ENCODE results near the gene AQP5.
A peak's percentile ranks its signal among the peaks of the same experiment; 100 is the strongest.

Gene AQP5

DNA sequence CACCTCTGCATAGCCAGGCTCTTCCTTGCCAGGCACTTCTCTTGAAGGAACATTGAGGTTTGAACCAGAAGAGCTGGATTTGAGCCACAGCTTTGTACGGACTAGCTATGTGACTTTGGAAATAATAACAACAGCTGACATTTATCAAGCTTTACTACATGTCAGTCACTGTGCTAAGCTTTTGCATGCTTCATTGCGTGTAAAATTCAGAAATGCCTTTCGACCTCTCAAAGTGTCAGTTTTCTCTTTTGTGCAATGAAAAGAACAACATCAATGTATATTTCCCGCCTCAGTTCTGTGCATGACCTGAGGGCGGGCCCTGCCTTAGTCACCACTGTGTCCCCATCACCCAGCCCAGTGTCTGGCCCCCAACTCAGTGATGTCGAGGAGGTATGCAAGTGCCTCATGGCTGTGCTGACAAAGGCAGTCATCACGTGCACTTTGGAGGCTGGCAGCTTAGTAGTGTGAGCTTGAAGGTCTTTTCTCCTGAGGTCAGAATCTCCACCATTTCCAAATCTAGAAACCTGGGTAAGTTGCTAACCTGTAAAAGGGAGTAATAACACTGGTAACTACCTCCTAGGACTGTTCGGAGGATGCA is 29.0 kb upstream of the AQP5 start:
- DNase-seq (ENCODE audit: low read depth) = no peak

DNA sequence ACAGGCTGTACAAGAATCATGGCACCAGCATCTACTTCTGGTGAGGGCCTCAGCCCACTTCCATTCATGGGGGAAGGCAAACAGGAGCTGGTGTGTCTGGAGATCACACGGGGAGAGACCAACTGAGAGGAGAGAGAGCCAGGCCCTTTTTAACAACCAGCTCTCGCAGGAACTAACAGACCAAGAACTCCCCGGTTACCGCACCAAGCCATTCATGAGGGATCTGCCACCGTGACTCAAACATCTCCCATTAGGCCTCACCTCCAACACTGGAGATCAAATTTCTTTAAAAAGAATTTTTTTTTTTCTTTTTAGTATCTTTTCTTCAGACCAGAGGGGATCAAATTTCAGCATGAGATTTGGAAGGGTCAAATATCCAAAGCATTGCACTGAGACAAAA is 27.9 kb upstream of the AQP5 start:
- no peak for DNase-seq (ENCODE audit: low read depth)

DNA sequence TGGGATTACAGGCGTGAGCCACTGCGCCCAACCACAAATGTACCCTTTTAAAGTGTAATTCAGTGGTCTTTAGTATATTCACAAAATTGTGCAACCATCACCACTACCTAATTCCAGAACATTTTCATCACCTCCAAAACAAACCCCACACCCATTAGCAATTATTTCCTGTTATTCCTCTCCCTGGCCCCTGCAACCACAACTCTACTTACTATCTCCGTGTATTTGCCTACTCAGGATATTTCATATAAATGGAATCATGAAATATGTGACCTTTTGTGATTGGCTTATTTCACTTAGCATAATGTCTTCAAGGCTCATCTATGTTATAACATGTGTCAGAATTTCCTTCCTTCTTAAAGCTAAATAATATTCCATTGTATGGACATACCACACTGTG is 27.2 kb upstream of the AQP5 start:
- DNase-seq (ENCODE audit: low read depth) = no peak

DNA sequence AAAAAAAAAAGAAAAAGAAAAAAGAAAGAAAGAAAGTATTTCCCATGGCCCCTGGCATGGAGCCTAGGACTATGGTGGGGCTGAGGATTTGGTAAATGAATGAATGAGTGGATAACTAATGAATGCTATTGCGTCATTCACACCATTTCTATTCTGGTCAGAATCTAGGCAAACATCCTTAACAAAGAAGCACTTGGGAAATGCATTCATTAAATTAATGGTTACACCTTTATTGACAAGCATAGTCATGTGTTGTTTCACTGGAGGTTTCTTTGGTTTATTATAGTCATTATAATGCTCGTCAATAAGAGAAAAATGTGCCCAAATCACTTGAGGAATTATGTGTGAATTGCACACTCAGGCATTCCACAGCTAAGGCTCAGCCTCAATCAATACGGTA is 24.7 kb upstream of the AQP5 start:
- DNase-seq (ENCODE audit: low read depth) = no peak

DNA sequence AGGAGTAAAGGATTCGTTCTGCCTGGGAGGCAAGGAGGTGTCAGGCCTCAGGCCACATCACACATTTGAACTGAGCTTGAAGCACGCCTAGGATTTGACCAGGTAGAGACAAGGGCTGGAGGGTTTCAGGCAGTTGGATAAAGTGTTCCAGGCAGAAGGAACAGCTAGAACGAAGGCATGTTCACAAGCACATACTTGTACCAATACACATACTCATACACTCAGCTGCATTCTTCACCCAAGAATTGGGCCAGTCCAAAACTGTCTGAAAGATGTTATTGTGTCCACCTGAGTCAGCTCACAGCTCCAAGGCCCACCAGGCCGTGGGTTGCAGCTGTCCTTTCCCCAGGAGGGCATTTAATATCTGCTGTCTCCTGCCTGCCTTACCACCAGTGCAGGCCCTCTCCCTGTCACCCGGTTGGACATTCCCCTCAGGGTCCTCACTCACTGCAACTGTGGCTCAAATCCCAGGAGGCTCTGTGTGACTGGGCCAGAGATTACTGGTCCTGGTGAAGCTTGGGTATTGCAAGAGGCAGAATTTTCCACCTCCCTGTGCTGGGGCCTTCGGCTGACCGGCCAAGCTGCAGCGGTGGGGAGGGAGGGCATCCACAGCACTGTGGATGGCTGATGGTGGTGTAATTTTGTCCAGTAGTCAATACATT is 23.9 kb upstream of the AQP5 start:
- DNase-seq (ENCODE audit: low read depth) = no peak

DNA sequence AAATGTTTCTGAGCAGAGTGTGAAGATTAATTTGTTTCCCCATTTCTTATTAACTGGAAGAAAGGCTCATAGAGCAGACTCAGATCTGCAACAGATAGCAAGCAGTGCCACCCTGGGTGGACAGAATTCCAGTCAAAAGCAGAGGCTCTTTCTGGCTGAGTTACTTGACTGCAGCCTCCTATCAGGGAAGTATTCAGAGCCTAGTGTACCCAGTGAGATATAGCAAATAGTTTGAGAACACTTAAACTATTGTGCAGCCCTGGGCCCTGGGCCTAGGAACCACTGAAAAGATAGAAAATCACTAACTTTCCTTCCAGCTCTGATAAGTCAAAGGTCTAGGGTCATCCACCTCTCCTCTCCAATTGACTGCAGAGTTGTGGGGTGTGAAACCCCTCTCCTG is 22.4 kb upstream of the AQP5 start:
- DNase-seq (ENCODE audit: low read depth) = no peak

DNA sequence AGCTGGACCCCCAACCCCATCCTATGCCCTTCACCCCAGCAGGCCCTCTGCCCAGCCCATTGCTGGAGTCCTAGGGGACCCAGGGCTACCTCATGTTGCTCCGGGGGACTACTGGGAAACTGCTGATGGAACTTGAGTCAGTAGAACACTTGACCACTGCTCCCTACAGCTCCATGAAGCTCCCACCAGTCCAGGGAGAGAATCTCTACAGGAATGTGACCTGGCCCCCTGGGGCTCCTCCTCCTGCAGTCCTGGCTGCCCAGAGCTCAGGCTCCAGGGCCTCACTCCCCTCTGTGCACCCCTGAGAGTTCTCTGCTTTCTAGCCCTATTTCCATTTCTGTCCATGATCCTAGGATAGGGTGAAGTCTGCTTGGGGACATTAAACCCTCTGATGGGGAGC is 22.0 kb upstream of the AQP5 start:
- no peak for DNase-seq (ENCODE audit: low read depth)

DNA sequence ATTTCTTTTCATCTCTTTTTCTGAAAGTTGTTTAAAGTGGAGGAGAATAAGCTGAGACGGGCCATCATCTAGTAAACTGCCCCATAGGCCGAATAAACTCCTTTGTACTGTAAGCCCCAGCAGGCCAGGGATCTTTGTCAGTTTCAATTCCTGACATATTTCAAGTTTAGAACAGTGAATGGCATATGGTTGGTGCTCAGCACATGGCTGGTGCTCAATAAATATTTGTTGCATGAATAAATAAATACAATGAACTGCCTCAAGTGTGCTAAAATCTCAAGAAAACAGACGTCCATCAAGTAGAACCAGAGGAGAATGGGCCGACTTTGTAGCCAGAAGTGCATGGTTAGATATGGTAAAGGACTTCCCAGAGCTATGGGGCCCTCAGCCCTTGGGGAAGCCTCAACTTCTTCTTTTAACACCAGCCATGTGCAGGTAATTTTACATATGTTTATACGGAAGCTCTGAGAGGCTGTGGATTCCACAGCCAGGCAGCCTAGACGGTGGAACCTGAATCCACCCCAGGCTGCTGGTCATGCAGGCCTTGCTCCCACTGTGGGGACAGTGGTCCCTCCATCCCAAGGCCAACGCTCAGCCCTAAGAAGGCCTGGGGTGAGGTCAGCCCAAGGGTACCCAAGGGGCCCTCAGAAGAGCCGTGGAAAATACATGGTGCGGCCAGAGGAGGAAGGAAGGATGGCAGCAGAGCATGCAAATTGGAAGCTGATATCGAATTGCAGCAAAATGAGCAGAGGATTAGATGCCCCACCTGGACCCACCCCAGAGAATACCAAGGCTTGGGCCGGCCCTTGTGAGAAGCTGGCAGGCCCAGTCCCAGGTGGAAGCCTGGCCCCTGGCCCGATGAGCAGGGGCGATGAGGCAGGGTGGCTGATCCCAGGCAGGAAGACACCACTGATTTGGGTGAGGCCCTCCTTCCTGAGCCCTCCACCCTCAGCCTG is 19.8 kb upstream of the AQP5 start:
- DNase-seq (ENCODE audit: low read depth) = no peak

DNA sequence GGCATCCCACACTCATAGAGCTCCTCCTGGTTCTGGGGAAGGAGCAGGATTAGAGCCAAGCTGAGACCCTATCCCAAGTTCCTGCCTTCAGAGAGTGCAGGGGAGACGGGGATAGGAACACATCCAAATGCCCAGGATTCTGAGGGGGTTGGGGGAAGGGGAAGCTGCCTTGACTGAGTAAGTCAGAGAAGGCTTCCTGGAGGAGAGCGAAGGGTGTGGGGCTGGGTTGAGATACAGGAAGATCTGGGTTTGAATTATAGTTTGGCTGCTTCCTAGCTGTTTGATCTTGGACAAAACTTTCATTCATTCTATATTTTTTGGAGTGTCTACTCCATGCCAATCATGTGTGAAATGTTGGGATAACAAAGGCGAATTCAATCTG is 19.2 kb upstream of the AQP5 start:
- no peak for DNase-seq (ENCODE audit: low read depth)

DNA sequence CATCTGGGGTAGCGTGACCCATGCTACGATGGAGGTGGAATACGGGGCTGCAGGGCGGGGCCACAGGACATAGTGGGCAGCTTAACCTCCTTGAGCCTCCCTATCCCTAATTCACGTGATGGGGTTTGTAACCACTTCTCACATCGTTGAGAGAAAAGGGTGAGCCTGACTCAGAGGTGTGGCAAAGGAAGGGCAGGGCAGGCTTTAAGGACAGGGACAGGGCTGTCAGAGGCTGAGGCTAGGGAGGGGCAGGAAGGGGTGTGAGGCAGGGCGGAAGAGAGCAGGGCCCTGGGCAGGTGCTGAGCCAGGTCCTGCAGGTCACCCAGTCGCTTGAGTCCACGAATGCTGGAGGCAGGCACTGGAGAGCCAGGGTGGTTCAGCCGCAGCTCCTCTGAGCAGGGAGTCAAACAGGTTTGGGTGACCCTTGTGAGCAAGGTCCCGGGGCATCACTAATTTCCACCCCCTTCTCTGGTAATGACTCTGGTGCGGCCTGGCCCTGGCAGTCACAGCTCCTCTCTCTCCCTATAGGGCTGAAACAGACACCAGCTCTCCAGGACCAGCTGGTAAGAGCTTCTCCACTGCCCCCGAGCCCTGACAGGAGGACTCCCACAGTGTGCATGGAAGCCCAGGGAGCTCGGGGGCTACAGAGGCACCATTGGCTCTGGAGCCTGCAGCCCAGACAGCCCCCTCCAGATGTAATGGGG is 18.6 kb upstream of the AQP5 start:
- no peak for DNase-seq (ENCODE audit: low read depth)

DNA sequence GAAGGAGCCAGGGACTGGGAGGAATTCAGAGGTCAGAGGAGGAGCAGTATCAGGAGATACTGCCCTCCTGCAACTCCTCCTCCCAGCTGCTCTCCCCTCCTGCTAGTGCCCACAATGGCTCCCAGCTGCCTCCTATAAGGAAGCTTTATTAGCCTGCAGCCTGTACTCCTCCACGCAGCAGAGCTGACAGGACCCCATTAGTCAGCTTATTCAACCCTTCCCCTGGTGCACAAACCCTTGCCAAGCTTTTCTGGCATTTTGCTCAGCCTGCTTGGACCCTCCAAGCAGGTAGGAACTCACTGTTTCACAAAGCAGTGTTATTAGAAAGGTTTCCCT is 18.1 kb upstream of the AQP5 start:
- DNase-seq (ENCODE audit: low read depth) = no peak

DNA sequence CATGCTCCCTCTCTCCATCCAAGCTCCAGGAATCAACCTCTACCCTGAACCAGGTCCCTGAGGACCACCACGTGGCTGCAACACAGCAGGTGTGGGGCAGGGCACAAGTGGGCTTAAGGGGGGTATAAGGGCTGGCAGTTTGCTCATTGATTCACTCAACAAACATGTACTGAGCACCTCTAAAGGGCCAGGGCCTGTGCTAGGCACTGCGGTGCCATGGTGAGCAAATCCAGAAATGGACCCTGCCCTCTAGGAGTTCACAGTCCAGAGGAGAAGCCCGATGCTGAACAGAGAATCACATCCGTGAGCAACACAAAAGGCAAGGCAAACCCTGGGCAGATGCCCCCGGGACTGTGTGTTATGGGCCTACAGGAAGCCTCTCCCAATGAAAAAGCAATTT is 17.6 kb upstream of the AQP5 start:
- no peak for DNase-seq (ENCODE audit: low read depth)

DNA sequence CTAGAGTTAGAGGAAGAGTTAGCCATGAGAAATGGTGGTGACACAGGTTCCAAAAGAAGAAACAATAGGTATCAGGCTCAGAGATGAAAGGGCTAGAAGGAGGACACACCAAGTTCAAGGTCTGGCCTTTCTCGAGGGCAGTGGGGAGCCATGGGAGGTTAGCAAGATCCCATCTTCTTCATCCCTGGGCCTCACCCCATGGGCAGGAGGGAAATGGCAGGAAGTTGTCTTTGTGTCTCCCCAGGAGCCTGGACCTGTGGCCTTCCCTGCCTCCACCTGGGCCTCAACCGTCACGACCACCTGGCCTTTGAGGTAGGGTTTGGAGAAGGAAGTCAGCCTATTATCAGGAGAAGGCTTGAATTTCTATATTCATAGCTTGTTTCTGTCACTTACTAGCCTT is 17.0 kb upstream of the AQP5 start:
- DNase-seq (ENCODE audit: low read depth) = no peak

DNA sequence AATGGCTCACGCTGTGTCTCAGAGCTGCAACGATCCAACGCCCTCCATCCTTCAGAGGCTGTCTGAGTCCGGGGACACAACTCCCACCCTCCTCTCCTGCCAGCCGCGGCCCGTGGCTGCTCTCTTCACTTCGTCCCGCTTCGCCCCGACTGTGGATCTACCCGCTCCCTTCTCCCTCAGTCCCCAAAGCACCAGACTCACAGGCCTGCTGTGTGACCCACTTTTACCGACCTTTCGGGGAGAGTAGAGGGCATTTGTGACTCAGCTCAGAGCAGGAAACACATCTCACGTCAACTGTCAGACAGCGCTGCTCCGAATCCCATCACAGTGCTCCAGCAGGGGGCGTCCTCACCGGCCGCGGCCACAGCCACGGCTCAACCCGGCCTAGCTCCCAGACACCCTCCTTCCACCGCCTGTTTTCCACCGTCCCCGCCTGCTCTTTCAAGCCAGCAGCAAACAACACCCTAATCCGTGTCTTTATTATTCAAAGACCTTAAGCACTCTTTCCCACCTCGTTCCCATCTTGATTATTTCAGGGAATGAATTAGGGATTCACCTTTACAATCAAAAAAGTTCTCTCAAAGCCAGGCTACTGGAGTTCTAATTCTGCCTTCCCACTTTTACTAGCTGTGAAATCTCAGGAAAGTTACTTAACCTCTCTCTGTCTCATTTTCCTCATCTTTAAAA is 16.1 kb upstream of the AQP5 start:
- DNase-seq (ENCODE audit: low read depth) = peak; percentile 62

DNA sequence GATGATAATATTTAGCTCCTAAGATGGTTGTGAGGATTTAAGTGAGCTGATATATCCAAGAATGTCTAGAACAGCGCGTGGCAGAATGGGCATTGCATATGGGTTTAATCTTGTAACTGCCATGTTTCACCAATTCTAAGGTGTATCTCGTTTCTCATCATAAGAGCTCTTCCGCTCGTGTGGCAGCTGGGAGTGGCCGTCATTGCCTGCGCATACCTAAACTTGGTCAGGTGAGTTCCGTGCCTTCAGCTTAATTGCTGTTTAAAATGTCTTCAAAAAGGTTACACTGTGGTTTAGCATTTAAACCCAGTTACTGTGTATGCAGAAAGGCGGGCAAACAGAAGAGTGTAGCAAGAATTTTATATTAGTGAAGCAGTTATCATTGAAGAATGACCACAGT is 15.6 kb upstream of the AQP5 start:
- DNase-seq (ENCODE audit: low read depth) = no peak

DNA sequence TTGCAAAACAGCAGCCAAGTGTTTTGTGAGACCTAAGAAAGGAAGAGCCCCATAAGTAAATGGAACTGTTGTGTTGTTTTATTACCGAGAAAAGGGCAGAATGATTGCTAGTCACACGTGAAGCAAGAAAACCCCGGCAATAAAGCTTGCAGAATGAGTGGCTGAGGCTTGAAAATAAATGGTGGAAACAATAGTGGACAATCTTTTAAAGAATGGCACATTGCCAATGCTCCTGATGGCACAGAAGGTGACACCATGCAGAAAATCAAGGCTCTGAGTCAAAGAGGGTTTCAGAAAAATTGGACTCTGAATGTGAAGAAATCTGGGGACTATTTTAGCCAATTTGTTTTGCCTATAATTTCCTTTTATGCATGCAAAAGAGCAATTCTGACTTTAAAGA is 15.2 kb upstream of the AQP5 start:
- DNase-seq (ENCODE audit: low read depth) = no peak

DNA sequence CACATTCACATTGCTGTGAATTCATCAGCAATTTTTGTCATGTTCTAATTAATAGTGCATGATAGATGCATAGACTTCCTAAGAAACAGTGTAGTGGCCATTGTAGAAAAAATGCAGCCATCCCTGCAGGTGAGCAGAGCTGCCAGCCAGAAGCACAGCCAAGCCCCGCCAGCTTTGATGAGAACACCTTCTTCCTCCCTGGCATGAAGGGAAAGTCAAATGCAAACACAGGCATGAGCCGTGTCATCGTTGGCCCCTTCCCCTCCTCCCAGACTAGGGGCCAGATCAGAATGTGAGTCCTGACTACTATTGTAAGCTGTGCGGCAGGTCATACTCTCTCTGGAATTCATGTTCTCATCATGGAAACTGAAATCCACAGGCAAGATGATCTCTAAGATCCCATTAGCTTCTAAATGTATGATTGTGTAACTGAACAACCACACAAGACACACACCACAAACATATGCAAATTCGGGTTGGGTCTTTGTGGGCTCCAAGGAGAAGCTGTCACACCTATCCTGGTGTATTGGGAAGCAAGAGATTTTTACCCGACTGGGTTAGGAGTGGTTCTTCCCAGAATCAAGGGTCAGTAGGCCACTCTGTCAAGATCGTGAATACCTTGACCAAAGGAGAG is 14.0 kb upstream of the AQP5 start:
- no peak for DNase-seq (ENCODE audit: low read depth)

DNA sequence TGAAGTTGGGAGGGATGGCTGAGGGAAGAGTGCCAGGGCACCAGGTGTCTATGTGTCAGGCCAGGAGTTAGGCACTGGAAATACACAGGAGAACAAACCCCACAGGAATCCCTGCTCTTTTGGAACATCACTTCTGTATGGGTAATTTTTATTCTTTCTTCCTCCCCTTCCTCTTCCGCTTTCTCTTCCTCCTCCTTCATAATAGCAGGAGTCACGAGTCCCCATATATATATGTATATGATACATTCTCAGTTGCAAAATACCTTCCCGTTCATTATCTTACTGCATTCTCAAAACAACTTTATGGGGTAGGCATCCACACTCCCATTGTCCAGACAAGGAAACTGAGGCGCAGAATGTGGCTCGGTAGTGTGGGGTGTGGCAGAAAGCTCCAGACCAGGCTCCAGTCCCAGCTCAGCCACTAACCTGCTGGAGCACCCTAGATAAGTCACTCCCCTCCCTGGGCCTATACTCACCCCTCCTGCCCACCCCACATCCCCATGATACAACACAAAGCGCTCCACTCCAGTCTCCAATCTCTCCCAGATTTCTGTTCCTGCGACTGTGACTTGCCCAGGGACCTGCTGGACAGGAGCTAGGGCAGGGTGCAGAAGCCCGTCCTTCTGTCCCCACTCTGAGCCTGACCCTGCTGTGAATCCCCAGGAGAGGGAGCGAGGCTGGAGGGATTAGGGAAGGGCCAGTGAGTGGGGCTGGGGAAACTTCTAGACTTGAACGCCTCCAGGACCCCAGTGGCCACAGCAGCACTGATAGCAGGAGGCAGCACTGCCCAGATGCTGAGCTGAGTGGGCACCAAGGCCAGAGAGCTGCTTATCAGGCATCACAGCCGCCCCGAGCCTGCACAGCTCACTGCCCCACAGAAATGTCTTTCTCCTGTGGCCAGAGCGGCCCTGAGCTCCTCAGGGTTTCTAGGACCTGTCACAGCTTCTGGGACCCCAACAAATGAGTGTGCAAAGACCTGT is 12.5 kb upstream of the AQP5 start:
- DNase-seq (ENCODE audit: low read depth) = no peak

DNA sequence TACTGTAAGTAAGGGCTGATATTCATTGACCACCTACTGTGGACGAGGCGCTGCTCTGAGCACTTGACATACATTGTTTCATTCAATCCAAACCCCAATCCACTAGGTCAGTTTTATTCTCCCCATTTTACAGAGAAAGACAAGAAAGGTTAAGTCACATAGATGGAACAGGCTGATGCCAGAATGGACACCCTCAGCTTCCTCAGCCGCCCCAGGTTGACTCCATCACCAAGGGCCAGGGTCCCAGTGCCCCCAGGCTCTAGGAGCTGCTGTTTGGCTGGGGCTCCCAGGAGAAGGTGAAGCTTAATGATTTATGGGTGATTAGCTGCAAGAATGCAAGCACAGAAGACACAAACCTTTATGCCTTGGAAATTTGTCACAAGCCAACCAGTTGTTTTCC is 11.8 kb upstream of the AQP5 start:
- DNase-seq (ENCODE audit: low read depth) = no peak

Data from T follicular helper cell (primary cell).